Occipital lobe (tissue), 2 donors: ENCODE results near the gene CRAT. TPM values are rescaled to one million over a fixed set of nuclear protein-coding genes. Genes with fewer than 3 reads are reported as not detected.
"Not testable (repeated sequence)": the region's sequence is repeated elsewhere in the genome, so short reads cannot be mapped to it uniquely, and the experiment has no call there.

Experiments
- DNase-seq: peaks from one replicate; lab custom pipeline; 2025; lab: John Stamatoyannopoulos, UW
- total RNA-seq: library from RNA; depleted of rRNA; stranded (reverse); fragments of >200 nt; gene quantifications from one replicate; pipeline ENCODE4 v1.2.3, GENCODE V29; 2014

CRAT gene
- total RNA-seq, 1 donor from 2014 or later = 13.6 TPM

DNA sequence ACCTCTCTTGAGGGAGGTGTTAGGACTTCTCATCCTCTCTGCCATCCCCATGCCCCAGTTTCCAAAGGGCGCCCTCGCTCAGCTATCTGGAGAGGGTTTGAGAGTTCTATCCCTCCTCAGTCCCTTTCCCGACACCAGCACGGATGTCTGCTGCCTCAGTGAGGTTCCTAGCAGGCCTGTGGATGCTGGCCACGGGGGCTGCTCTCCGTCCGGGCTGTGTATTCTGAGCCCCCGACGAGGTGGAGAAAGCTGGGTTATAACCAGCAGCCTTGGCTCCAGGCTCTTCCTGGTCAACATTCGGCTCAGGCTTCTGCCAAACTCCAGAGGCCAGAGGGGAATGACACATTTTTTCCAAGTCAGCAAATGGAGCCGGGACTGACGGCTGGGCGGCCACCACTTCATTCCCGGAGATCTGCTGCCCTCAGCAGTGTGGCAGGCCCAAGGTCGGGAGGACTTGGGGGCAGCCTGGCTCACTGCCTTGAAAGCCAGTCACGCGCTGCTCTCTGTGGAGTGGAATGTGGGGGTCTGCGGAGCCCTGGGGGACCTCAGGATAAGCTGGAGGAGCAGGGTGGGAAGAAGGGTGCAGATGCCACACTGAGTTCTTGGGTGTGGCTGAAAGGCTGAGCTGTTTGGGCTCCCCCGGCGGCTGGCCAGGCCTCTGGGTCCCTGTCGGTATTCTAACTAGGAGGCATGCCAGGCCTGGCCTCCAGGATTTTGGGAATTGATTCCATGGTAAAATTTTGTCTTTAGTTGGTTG, 28.1 kb upstream of the CRAT start:
- DNase-seq = no peak

DNA sequence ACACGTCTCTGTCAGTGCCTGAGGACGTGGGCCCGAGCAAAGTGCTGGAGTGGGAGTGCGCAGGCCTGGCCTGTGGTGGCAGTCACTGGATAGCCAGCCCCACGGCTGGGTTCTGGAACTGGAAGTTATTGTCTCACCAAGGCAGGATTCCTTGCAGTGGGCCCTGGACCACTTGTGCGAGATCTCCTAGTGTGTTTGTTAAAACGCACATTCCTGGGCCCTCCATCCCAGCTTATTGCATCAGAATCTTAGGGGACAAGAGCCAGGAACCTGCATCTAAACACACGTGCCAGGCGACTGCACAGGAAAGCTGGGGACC, 27.5 kb upstream of the CRAT start:
- DNase-seq = no peak

DNA sequence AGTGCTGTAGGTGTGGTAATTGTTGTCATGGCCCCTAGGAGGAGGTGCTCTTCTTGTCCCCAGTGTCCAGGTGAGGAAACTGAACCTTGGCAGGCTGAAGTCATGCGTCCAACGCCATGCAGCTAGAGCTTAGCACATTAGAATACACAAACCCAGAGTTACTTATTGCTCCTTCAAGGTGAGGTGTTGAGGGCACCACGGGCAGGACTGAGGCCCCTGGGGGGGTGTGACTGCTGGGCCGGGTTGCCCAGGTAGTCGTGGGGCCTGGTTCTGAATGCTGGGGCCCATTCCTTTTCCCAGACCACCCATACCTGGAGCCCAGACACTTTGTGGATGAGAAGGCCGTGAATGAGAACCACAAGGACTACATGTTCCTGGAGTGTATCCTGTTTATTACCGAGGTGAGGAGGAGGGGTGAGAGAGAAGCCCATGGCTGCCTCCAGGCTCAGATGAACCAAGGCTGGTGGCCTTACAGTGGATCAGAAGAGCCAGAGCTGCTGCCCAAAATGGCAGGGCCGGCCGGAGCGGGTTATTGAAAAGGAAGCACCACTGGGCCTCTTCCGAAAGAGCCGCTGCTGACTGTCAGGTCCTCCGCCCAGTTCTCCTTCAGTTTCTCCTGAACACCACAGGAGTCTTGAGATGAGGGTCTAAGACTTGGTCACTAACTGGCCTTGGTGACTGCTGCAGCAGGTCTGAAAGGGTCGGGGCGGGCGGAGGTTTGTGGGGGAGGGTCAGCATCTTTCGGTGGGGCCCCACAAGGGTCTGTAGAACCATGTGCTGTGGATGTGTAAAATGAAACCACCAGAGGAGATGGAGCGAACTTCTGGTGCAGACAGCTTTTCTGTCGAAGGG, 26.9 kb upstream of the CRAT start:
- DNase-seq = no peak

DNA sequence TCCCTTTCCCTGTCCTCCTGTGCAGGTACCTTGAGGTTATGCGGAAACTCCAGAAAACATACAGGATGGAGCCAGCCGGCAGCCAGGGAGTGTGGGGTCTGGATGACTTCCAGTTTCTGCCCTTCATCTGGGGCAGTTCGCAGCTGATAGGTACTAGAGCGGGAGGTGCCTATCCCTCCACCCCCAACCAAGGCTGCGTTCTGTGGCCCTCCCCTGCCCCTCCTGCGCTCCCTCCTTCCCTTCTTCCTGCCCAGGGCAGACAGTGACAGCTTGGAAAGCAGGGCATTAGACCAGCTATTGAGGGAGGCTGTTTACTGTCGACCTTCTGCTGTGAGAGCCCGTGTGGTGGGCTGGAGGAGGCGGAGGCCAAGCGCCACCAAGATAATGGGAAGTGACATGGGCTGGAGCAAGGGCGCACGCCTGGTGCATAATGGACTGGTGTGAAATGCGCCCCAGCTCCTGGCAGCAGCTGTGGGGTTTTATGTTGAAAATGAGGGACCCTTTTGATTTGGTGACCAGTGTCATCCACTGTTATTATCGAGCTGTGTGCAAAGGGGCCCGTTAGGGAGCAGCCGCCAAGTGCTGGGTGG, 25.9 kb upstream of the CRAT start:
- no peak for DNase-seq

DNA sequence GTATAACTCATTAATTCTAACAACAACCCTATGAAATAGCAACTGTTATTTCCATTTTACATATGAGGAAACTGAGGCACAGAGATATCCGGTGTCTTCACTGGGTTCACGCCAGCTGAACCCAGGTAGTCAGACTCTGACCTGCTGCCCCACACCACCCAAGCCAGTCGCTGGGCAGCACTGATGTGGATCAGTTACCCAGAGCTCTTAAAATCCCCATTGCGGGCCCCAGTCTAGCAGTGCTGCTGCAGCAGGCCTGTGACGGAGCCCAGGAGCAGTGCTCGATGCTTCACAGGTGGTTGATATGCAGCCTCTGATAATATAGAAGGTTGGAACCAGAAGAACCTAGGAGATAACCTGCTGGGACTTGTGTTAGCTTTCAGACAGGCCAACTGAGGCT, 24.9 kb upstream of the CRAT start:
- DNase-seq = no peak

DNA sequence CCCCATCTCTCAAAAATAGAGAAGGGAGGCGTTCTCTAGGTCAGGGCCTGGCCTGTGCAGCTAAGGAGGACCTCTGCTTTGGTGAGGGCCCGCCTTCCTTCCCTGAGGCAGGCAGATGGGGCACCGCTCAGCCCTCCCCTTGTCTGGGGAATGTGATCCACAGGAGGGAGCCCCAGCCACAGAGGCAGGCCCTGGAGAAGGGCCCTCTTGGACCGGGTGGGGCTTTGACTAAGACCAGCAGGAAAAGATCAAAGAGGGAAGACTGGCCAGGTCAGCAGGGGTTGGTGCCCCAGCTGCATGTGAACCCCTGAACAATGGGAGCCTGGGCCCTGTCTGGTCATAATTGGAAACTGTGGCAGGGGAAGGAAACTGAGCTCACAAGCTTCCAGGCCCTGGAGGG, 22.5 kb upstream of the CRAT start:
- DNase-seq = no peak

DNA sequence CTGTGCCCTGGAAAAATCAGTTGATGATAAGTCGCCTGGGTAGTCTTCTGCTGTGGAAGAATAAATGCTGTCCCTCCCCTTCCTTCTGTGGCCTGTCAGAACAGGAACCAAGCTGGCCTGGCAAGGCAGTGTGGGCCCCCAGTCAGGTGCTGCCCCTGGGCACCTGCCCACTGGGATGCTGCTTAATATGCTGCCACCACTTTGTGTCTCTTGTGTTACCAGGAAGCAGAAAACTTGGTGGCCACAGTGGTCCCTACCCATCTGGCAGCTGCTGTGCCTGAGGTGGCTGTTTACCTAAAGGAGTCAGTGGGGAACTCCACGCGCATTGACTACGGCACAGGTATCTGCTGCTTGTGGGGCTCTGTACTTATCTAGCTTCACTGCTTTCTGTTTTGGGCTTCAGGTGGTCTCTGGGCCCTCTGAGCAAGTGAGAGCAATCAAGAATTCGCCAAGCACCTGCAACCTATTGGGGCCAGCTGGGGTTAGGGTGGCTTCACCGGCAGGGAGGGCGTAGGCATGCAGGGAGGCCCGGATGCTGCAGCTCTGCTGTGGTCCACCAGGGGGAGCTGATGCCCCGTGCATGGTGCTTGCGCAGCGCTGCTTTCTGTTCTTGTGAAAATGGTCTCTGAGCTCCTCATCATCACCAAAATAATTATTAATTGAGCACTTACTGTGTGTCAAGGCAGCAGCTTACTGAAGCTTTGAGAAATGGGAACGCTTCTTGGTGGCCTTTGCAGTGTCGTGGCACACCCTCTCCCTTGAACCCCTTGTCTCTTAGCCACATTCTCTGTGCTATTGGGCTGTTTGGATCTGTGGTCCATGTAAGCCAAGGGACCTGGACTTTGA, 20.9 kb upstream of the CRAT start:
- DNase-seq = peak; percentile 41

DNA sequence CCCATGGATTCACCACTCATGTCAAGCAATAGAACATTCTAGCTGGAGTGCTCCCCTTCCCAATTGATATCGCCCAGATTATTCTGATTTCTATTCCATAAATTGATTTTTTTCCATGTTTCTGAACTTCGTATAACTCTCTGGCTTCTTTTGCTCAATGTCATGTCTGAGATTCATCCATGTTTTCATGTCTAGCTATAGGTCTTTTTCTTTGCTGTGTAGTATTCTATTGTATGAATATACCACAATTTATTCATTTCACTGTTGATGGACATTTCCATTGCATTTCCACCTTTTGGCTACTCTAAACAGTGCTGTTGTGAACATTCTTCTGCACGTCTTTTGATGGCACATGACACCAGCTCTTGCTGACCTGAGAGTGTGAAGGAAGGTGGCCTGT, 20.2 kb upstream of the CRAT start:
- DNase-seq = no peak

DNA sequence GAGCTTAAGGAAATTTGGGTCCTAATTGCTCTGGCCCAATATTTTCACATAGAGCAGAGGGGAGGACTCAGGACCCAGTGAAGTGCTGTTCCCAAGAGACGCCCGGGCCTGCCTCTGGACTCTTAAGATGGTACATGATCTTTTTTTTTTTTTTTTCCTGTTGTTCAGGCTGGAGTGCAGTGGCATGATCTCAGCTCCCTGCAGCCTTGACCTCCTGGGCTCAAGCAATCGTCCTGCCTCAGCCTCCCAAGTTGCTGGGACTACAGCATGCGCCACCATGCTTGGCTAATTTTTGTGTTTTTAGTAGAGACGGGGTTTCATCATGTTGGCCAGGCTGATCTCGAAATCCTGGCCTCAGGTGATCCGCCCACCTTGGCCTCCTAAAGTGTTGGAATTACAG, 19.7 kb upstream of the CRAT start:
- not testable (repeated sequence) for DNase-seq

DNA sequence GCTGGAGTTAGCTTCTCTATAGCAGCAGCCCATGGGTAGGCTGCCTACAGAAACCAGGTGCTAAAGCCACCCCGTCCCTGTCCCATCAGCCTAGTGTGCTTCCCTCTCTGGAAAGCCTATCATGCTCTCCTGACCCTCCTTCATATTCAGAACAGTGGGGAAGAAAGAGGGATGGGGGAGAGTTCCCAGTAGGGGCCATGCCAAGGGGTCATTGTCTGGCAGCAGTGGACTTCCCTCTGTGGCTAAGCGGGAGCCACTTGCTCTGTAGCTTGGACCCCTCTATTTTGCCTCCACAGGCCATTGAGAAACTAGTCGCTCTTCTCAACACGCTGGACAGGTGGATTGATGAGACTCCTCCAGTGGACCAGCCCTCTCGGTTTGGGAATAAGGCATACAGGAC, 18.1 kb upstream of the CRAT start:
- no peak for DNase-seq

DNA sequence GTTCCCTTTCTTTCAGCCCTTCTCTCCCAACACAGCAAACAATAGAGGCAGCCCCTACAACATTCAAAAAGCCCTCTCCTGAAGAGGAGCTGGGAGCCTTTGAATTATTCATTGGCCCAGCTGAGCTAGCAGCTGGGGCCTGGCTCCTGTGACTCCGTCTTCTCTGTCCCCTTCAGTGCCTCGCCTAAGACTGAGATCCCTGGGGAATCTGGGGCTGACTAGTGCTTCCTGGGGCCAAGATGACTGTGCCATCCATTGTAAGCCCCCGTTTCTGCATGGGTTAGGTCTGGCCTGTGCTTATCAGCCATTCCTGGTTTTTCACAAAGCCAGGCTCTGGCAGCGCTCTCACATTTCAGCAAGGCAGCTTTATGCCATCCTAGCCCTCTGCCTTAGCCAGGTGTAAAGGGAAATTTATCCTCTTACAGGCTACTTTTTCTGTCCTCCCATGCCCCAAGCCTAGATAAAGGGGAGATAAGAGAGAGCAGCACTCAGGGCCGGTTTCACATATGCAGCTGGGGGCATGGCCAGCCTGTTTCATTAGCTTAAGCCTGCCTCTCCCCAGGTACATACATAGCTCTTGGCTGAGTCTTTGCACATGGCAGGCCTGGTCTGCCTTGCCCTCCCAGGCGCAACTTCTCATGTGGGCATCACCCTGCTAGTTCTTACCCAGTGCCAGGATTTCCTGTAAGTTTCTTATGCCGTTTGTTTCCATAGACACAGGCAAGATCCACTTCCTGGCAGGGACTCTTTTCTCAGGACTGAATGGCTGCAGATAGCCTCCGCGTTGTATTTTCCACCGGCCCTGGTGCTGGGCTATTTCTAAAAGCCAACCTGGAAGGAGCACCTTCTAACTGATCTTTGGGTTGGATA, 16.4 kb upstream of the CRAT start:
- no peak for DNase-seq

DNA sequence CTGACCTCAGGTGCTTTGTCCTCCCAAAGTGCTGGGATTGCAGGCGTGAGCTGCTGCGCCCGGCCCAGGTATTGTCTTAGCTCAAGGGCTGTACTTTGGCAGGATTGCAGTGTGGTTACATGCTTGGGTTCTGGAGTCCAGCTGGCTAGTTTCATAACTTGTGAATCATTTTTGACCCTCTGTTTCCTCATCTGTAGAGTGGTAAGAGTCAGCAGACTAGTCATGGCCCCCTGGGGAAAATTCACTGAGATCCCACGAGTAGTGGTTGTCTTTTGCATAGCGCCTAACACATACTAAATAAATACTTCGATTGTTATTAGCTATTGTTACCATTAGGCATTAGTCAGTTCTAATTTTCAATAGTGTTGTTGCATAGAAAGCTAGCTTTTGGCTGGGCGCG, 14.9 kb upstream of the CRAT start:
- DNase-seq = no peak

DNA sequence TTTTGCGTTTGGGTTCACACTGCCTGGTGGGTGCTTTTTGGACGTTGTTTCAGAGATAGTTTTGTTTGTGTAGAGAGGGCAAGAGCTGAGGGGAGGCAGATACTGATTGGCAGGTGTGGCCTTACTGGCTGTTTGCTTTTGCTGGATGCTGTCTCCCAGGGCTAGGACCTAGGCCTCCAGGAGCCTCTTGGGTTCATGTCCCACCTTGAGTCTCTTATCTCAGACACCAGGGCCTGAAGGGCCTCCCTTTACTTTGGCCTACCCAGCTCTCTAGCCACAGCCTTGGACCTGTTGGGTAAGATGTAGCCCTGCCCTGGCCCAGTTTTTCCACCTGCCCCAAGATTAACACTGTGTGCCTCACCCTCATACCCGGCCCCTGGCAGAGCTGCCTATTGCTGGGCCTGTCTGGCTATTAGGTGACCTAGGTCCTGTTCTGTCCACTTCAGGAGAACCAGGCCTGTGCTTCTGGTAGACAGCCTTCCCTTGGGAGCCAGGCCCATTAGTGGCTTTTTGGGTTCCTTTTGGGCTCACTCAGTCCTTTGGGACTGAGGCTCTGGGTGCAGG, 14.0 kb upstream of the CRAT start:
- DNase-seq = no peak

DNA sequence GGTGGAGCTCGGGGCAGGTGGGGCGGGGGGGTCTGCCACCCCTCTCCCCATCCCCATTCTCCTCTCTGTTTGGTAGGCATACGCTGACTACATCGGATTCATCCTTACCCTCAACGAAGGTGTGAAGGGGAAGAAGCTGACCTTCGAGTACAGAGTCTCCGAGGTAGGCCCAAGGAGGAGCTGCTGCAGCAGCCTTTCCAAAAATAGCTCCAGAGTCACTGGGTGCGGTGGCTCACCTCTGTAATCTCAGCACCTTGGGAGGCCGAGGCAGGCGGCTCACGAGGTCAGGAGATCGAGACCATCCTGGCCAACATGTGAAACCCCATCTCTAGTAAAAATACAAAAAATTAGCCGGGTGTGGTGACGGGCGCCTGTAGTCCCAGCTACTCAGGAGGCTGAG, 12.4 kb upstream of the CRAT start:
- not testable (repeated sequence) for DNase-seq

DNA sequence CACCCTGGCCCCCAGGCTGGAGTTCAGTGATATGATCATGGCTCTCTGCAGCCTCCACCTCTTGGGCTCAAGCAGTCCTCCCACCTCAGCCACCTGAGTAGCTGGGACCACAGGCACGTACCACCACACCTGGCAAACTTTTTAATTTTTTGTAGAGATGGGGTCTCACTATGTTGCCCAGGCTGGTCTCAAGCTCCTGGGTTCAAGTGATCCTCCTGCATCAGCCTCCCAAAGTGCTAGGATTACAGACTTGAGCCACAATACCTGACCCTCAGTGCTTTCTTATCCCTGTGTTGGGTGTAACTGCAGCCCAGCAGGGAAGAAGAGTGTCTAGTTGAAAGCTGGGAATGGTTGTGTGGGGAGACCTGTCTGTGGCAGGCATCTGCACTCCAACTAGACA, 11.5 kb upstream of the CRAT start:
- no peak for DNase-seq

DNA sequence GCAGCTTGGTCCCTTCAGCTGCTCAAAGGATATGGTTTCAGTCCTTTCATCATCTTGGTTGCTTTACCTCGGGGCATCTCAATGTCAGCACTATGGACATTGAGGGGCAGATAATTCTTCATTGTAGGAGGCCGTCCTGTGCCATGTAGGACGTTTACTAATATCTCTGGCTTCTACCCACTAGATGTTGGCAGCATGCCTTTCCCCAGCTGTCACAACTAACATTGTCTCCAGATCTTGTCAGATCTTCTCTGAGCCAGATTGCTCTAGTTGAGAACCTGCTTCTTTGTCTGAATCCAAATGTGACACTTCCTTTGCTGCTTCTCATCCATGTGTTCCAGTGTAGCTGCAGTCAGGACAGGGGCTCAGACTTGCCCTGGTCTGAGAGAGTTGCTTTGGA, 10.9 kb upstream of the CRAT start:
- no peak for DNase-seq

DNA sequence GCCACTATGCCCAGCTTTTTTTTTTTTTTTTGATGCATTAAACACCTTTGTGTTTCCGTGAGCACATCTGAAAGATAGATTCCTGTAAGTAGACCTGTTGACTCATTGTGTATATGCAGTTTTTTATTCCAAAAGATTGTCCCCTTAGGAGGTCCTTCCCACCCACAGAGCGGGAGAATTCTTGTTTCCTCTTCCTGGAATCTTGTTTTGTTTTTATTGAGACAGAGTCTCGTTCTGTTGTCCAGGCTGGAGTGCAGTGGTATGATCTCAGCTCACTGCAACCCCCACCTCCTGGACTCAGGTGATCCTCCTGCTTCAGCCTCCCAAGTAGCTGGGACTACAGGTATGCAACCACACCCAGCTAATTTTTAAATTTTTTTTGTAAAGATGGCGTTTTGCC, 8.2 kb upstream of the CRAT start:
- no peak for DNase-seq

DNA sequence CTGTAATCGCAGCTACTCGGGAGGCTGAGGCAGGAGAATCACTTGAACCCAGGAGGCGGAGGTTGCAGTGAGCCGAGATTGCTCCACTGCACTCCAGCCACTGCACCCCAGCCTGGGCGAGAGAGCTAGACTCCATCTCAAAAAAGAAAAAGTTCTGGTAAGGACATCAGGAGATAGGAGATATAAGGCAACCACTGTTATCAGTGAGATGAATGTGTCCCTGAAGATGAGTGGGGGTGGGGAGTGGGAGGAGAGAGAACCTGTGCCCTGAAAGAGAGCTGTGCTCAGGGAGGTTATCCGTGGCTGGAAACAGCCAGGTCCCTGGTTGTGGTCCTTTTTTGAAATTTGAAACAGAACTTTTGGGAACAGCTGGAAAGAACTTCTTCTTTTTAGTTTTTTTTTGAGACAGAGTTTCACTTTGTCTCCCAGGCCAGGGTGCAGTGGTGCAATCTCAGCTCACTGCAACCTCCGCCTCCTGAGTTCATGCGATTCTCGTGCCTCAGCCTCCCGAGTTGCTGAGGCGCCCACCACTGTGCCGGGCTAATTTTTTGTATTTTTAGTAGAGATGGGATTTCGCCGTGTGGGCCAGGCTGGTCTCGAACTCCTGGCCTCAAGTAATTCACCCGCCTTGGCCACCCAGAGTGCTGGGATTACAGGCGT, 3.2 kb upstream of the CRAT start:
- DNase-seq = no peak

DNA sequence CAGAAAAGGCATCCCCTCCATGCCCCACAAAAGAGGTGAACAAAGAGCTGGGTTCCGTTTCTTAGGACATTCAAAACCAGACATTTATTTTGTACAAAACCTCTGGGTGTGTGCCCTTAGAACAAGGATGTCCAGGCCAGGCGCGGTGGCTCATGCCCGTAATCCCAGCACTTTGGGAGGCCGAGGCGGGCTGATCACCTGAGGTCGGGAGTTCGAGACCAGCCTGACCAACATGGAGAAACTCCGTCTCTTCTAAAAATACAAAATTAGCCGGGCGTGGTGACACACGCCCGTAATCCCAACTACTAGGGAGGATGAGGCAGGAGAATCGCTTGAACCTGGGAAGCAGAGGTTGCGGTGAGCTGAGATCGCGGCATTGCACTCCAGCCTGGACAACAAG, 1.9 kb upstream of the CRAT start:
- DNase-seq = not testable (repeated sequence)
